Activated T-helper 1 cell treated with Interleukin-2 at 50 U/mL for 16 hours (primary cell): ENCODE data around the gene CD160.
"Not testable (repeated sequence)": the region's sequence is repeated elsewhere in the genome, so short reads cannot be mapped to it uniquely, and the experiment has no call there.

Source experiments
- DNase-seq: peaks from one replicate; pipeline ENCODE4 v3.0.0-alpha.2; 2020; ENCODE audit warnings: low read depth

The CD160 gene

DNA sequence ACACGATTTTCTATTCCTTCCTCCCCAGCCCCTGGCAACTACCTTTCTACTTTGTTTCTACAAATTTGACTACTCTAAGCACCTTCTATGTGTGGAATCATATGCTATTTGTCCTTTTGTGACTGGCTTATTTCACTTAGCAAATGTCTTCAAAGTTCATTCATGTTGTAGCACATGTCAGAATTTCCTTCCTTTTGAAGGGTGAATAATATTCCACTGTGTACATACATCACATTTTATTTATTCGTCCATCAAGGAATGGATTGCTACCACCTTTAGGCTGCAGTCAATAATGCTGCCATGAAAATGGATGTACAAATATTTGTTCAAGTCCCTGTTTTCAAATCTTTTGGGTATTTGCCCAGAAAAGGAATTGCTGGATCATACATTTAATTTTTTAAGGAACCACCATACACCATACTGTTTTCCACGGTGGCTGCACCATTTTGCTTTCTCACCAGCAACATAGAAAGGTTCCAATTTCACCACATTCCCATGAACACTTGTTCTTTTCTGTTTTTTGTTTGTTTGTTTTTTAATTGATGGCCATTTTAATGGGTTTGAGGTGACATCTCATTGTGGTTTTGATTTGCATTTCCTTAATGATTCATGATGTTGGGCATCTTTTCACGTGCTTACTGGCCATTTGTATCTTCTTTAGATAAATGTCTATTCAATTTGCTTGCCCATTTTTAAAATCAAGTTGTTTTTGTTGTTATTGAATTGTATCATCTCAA, 8.8 kb upstream of the CD160 start:
- no peak for DNase-seq

DNA sequence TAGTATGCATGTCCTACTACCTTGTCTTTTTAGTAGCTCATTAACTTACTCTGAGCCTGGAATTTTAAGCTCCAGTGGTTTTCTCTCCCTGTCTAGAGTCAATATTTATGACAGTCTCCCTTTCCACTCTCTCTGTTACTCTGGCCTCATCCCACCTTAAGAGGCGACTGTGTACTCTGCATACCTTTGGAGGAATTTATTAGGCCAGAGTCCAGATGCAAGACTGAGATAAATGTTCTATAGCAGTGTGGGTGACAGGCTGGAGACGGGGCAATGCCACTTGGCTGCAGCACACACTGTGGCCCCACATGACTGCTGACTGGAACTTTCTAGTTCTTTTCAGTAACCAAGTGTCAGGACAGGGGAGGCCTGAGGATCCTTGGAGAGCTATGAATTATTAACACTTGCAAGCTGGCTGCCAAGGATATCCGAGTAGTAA, 8.1 kb upstream of the CD160 start:
- no peak for DNase-seq

DNA sequence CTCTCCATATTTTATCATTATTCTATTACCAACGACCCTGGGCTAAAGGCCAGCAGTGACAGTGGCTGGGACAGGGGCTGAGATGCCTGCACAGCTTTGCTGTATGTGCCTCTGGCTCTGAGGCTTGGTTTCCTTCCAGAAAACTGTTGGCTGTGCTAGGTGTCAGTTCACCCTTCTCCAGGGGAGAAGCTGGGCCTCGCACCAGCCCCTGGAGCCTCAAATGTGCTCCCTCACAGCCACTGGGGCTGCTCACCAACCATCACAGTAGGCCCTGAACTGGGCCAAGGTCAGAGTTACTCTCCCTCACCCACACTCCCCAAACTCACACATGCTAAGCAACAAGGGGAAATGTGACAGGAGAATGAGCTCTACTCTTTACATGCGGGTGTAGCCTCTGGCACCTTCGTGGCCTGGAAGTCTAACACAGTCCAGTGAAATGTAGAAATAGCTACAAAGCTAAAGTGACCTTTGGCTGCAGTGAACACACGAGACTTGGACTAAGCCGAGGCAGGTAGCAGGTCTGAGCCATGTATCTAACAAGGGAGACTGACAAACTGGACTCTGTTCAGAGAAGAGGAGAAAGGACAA, 4.7 kb upstream of the CD160 start:
- DNase-seq, result no peak

DNA sequence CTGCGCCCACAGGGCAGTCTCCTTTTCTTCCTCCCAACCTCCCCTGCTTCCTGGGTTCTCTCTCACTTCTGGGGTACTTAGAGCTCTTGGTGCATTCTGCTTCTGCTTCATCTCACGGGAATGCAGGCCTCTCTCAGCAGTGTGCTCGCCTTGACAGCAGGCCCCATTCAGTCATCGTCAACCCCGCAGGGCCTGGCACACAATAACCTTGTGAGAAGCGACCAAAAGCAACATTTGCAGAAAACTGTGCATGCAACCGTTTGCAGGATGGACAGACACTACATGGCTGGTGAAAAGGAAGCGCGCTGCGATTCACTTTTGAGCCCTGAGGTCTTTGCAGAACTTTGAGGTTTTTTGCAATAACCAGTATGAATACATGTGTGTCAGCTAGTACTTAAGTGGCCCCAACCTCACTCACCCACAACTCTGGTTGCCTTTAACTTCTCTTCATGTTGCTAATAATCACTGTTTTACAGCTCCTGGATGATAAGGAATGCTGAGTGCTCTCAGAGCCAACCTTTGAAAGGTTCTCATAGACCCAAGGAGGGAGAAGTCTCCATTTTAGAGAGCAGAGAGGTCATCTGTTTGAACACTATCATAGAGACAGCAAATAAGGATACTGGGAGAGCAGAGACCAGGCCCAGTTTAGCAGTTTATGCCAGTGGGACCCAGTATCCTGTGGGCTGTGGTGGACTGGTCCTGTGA, 2.5 kb upstream of the CD160 start:
- DNase-seq, result no peak

DNA sequence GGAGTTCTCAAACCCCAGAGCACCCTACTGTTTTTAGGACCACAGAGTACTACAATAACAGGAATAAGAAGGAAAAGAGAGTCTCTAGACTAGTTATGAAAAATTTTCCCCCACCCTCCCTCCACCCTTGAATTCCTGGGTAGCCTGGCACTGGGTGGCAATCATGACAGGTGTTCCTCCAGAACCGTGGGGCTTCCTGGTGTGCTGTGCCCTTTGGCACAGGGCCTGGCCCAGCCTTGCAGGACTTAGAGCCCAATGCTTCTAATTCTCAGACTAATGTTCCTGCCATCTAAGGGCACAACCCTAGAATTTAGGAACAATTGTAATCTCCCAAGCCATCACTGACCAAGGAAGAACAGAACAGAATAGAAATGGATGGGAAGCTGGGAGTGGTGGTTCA, 1.5 kb upstream of the CD160 start:
- no peak for DNase-seq

DNA sequence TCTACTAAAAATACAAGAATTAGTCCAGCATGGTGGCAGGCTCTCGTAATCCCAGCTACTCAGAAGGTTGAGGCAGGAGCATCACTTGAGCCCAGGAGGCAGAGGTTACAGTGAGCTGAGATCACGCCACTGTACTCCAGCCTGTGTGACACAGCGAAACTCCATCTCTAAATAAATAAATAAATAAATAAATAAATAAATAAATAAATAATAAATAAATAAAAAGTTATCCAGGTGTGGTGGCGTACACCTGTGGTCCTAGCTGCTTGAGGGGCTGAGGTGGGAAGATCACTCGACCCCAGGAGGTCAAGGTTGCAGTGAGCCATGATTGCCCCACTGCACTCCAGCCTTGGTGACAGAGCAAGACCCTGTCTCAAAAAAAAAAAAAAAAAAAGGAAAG, 834 bp upstream of the CD160 start:
- not testable (repeated sequence) for DNase-seq

DNA sequence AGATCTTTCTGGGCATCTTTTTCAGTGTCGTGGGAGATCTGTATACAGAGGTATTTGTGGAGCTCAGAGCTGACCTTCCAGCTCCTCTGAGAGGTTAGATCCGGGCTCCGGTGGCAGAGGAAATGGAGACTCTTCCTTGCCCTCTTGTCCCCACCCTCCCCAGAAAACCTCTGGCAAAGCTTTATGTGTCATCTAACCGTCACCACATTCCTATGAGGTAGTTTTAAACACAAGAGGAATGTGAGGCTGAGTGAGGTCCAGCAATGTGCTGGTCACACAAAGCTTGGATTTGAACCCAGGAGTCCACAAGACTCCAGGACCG, 1.2 kb downstream of the CD160 start:
- no peak for DNase-seq

DNA sequence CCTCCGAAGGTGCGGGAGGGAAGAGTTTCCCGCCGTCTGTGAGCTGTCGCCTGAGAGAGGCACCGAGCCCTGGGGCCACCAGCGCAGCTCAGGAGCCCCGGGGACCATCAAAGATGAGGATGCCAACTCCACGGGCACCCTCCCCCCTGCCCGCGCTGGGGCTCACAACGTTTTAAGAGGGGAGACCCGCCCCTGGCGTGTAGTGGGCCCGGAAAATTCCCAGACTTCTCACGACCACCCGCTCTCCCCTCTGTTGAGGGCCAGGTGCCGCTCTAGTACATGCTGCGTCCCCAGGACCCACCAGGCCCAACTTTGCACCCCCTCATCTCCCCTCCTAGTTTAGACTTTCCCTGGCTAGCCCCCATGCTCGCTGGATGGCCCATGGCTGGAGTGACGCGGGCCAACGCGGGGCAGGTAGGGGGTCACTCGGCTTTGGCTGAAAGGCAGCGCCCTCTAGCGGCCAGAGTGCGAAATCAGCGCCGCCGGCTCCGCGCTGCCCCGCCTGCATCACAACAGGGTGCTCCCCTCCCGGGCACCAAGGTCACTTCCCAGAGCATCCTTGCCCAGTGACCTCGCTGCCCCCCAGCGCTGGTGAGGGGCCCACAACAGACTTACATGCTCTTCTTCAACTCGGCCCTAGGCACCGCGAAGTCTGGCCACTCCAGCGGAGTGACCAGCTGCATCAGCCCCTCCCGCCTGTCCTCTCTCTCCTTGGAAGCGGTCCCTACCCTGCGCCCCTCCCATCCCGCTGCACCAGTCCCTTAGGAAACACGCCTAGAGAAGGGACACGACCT, 1.8 kb downstream of the CD160 start:
- DNase-seq, result peak; percentile 57

DNA sequence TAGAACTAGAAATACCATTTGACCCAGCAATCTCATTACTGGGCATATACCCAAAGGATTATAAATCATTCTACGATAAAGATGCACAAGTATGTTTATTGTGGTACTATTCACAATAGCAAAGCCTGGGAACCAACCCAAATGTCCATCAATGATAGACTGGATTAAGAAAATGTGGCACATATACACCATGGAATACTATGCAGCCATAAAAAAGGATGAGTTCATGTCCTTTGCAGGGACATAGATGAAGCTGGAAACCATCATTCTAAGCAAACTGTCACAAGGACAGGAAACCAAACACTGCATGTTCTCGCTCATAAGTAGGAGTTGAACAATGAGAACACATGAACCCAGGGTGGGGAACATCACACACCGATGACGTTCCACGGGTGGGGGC, 6.9 kb downstream of the CD160 start:
- DNase-seq, result not testable (repeated sequence)

DNA sequence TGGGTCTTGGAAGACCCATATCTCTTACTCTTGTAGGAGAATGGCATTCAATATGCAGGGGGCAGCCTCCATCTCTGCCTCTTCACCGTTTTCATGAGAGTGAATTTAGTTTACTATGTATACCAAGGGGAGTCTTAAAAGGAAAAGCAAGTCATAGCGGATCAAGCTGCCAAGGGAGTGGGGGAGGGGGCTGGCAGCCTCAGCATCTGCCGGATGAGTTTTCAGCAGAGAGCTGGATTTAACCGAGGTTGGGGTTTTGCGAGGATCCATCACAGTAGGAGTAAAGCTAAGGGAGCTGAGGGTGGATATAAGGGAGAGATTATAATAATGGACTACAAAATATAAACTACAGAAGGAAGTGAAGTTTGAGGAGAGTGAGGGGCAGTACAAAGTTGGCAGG, 9.9 kb downstream of the CD160 start:
- DNase-seq, result no peak

DNA sequence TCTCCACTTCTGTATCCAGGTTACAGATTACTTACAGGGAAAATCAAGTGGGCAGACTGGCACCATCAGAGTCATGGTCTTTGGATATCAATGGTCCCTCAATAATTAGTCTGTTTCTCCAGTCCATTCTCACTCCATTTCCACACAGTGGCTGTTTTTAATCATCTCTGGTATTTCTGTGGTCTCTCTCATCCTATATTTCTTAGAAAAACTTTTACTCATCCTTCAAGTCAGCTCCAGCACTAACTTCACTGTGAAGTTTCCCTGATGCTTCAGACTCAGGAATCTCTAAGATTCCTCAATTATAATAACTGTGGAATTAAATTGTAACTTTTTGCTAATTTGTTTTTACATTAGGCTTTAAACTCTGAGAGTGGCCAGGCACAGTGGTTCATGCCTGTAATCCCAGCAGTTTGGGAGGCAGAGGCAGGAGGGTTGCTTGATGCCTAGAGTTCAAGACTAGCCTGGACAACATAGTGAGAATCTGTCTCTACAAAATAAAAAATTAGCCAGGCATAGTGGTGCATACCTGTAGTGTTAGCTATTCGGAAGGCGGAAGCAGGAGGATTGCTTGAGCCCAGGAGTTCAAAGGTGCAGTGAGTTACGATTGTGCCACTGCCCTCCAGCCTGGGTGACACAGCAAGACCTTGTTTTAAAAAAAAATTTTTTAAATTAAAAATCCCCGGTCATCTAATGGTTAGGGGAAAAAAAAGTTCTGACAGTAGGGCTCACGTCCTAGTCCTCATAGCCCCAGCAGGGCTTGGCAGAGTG, 10.6 kb downstream of the CD160 start:
- no peak for DNase-seq

DNA sequence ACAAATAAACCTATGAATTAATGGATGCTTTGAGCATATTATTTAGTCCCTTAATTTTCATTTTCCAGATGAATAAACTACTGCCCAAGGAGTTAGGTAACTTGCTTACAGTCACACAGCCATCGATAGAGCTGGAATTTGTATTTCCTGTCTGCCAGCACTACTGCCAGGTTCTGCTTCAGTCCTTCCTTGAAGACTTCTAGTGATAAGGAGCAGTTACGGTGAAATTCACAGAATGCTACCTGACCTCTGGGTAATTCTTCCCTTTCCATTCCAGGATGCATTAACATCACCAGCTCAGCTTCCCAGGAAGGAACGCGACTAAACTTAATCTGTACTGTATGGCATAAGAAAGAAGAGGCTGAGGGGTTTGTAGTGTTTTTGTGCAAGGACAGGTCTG, 11.2 kb downstream of the CD160 start:
- no peak for DNase-seq

DNA sequence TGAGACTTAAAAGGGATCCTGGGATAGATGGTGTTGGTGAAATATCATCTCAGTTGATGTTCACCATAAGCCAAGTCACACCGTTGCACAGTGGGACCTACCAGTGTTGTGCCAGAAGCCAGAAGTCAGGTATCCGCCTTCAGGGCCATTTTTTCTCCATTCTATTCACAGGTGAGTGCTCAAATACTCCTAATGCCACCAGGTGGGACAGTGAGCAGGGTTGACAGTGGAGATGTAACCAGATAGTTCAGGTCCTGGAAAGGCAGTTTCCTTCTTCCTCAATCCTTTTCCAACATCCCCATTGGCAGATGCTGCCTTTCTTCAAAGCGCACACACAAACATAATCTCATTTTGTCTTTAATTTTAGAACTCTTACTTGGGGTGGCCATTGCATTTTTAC, 11.6 kb downstream of the CD160 start:
- no peak for DNase-seq

DNA sequence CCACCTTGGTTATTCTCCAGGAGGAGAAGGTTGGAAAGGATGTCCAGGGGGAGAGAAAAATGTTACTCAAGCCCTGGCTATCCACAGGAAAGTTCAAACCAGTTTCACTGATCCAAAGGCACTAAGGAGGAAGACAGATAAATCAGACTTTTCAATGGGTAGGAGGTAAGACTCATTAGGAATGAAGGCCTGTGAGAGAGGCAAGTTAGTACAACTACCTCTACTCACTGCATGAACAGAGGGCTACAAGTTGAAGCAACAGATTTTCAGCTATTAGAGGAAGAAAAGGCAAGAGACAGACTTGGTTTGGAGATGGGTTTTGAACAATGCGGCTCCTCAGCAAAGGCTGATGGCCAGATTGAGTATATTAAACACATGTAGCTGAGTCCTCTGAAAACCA, 16.9 kb downstream of the CD160 start:
- no peak for DNase-seq

DNA sequence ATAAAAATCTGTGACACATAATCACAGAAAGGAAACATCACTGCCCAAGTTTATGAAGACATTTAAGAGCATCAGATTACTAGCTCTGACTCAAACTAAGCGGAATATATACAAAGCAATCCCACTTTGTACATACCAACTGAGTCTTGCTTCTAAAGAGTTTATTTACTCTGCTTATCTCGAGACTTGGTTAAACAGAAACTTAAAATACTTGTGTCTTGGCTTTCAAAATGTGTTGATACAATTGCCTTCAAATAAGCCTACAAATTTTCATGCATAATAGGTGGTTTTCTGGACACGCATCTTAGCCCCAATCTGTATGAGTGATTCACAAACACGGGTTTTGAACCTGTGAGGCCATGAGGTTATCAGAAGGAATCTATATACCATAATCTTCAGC, 21.0 kb downstream of the CD160 start:
- no peak for DNase-seq

DNA sequence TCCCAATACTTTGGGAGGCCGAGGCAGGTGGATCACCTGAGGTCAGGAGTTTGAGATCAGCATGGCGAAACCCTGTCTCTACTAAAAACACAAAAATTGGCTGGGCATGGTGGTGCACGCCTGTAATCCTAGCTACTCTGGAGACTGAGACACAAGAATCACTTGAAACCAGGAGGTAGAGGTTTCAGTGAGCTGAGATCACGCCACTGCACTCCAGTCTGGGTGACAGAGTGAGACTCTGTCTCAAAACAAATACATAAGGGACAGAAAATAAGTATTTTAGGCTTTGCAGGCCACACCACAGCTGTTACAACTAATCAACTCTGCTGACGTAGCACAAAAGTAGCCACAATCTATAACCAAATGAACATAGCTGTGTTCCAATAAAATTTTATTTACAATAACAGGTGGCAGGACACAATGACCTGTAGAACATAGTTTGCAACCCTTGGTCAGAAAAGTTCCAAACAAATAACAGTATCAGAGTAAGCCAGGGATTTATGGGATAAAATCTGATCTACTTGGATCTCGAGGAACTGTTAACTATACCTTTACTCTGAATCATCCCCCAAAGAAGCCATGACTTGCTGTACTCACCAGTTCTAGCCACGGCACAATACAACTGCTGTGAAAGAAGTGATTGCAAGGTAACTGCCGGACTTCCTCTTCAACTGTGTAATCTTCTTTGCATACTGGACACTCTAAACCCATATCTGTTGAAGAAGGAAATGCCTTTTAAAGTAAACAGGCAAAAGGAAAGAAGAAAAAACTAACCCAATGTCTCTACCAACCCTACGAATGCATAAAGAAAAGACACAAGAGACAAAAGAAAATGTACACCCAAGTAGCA, 28.3 kb downstream of the CD160 start:
- DNase-seq, result no peak

DNA sequence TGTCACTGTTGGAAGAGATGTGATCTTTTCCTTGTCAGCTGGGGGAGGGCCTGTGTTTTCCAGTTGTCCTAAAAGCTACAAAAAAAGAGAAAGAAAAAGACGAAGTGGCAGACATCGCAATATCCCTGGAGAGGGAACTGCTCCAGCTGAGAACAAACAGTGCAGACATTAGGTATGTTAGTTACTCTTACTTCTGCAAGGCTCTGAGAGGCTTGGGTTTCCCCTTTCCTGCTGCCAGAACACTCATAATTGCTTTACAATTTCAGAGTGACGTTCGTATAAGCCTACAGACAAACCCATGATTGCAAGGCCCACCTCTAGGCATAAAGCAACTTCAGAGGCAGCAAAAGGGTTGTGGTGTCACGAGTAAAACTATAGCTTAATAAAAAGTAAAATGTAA, 31.1 kb downstream of the CD160 start:
- no peak for DNase-seq

DNA sequence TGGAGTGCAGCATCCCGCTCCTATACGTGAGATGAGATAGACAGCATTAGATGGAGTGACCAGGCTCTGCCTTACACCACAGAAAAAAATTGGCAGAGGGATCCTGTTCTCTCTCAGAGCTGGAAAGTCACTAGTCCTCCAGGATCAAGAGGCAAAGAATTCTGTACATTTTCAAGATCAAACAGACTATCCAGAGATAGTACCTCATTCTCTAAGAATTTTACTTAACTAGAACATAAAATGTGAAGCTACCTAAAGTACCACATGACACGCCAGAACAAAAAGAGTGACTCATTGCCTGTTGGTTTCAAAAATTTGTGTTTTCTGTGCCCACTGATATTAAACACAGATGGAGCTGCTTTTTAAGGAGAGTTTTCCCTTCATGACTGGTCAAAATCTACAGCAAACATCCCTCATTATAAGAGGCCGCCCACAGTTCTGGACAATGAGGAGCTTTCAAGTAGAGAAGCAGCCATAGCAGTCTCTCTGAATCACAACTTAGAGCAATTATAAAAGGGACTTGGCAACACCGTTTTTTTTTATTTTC, 32.3 kb downstream of the CD160 start:
- no peak for DNase-seq

DNA sequence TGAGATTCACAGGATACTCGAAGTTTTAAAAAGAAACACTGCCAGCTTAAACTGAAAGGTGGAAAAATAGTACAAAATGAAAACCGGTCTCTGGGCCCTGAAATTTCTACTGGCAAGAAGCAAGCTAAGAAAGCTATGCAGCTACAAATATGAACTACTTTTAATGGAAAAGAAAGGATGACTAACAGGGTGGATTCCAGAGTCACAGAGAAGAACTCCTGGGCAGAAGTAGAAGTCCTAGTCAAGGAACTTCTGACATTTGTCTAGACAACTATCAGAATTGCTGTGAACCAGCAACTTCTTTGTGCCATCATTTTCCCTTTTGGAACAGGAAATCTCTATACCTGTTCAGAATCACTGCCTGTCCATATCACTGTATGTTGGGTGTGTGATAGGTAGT, 38.1 kb downstream of the CD160 start:
- no peak for DNase-seq

DNA sequence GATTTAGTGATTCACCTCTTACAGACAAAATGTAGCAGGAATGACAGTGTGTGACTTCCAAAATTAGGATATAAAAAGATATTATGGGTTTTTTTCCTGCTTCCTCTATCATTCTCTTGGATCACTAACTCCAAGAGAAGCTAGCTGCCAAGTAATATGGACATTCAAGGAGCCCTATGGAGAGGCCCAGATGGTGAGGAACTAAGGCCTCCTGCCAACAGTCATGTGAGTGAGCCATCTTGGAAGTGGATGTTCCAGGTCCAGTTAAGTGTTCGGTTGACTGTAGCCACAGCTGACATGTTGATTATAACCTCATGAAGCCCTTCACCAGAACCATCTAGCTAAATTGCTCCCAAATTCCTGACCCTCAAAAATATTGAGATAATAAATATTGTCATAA, 38.8 kb downstream of the CD160 start:
- no peak for DNase-seq

DNA sequence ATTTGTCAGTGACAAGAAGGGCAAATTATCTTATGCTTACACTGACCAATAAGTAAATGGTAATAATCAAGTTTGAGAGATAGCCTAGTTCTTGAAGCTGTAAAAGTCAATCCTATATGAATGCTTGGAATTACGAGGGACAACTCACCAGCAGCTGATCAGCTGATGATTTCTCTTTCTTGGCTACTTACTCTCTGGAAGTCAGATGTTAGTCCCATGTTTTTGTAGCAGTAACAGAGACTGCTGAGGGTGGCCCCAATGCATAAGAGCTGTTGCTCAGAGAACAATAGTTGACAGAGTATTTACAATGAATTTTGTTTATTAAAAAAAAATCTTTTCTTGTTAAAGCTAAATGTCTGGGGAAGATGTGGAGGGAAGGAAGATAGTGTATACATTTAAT, 39.3 kb downstream of the CD160 start:
- DNase-seq, result no peak
